Erythroblast (primary cell): ENCODE data around the gene FGD4.

Source experiments
- DNase-seq, 2 experiments: peaks; one replicate each; lab custom pipeline; 2025; lab: John Stamatoyannopoulos, UW
- GATA1 ChIP-seq: IDR thresholded peaks from 2 replicates; pipeline ENCODE4 v1.6.1; 2011; ENCODE audit warnings: low read depth, mild to moderate bottlenecking, control low read depth, low read length, moderate library complexity
- POLR2A ChIP-seq: IDR thresholded peaks from 2 replicates; pipeline ENCODE4 v1.6.1; 2011; ENCODE audit warnings: mild to moderate bottlenecking, low read length

The FGD4 gene

GRCh38 chr12:32662665-32663064 lies 263.3 kb downstream of the FGD4 start:
- DNase-seq = no peak
- TF ChIP-seq POLR2A (no peak), GATA1 (no peak)

- TF ChIP-seq POLR2A (no peak), GATA1 (no peak)
- DNase-seq = no peak
Measured at GRCh38 chr12:32666018-32666417, 266.7 kb downstream of the FGD4 start.

GRCh38 chr12:32669584-32669983 lies 270.2 kb downstream of the FGD4 start:
- DNase-seq = no peak
- no peak for TF ChIP-seq POLR2A
- no peak for TF ChIP-seq GATA1

- DNase-seq = peak; percentile 34 to 37
- TF ChIP-seq GATA1 (no peak), POLR2A (no peak)
Measured at GRCh38 chr12:32671930-32672780, 272.8 kb downstream of the FGD4 start.

GRCh38 chr12:32679091-32679919 lies 279.9 kb downstream of the FGD4 start, which contains the start of gene DNM1L:
TSS of gene DNM1L (plus strand) at chr12:32679301. CDS start at chr12:32679364, 63 bp downstream.
- DNase-seq = peak; percentile 94 to 96
- no peak for TF ChIP-seq GATA1
- peak; percentile 94 for TF ChIP-seq POLR2A

DNA sequence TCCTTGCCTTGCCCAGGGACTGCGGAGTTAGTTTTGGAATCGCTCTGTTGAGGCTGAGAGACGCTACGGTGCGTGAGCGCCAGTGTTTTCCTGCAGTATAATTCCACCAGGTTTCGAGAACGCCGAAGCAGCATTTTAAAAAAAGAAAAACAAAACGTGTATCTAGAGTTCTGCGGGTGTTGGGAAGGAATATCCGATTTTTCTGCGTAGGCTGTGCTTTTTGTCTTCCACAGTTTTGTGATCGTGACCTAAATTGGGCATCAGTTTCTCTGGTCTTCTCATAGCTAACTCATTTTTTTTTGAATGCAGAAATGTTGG lies 280.5 kb downstream of the FGD4 start:
- TF ChIP-seq GATA1 = no peak
- no peak for TF ChIP-seq POLR2A
- DNase-seq = no peak

DNA sequence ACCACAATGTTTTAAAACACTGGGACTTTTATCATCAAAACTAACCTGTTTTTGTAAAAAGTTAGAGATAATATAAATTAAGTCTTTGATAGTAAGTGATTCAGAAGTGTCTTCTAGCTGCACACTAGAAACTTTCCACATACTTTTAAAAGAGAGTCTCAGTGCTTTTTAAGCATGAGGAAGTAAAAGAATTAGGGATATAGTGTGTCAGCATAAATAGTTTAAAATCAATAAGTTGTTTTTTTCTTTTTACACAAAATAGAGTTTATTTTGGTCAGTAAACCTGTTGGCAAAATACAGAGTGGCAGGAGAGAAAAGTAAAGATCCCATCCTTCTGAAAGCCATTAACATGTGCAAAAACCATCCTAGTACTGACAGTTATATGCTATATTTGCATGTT lies 281.4 kb downstream of the FGD4 start:
- no peak for TF ChIP-seq POLR2A
- no peak for TF ChIP-seq GATA1
- DNase-seq = peak in 1 of 2 experiments; percentile 18

DNA sequence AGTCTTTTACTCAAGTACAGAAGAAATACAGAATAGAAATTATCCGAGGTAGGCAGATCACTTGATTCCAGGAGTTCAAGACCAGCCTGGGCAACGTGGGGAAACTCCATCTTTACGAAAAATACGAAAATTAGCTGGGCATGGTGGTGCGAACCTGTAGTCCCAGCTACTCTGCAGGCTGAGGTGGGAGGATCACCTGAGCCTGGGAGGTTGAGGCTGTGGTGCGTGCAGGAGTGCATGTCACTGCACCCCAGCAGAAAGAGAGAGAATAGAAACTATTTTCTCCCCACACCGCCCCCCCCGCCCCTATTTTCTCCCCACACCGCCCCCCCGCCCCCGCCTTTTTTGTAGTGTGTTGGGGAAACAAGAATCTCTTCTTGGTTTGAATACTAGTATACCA lies 281.9 kb downstream of the FGD4 start:
- no peak for DNase-seq

DNA sequence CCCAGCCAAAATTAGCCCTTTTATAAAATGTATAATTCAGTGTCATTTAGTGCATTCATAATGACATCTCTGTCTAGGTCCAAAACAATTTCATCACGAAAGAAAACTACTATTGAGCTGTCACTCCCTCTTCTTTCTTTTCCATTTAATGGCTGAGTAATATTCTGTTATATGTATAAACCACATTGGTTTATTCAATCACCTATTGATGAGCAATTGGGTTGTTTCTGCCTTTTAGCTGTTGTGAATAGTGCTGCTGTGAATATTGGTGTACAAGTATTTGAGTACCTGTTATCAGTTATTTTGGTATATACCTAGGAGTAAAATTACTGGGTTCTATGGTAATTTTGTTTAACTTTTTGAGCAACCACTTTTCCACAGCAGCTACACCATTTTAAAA lies 287.0 kb downstream of the FGD4 start:
- TF ChIP-seq GATA1 (no peak), POLR2A (no peak)
- no peak for DNase-seq

More for the DNA sequence above, 281.9 kb downstream of the FGD4 start:
- TF ChIP-seq GATA1 = no peak
- TF ChIP-seq POLR2A = no peak

GRCh38 chr12:32688786-32689185 lies 289.4 kb downstream of the FGD4 start:
- no peak for TF ChIP-seq GATA1
- no peak for TF ChIP-seq POLR2A
- no peak for DNase-seq

- no peak for DNase-seq
- no peak for TF ChIP-seq POLR2A
Measured at GRCh38 chr12:32690927-32691326, 291.6 kb downstream of the FGD4 start.

GRCh38 chr12:32692358-32692757 lies 293.0 kb downstream of the FGD4 start:
- TF ChIP-seq GATA1 (no peak), POLR2A (no peak)
- DNase-seq = no peak

DNA sequence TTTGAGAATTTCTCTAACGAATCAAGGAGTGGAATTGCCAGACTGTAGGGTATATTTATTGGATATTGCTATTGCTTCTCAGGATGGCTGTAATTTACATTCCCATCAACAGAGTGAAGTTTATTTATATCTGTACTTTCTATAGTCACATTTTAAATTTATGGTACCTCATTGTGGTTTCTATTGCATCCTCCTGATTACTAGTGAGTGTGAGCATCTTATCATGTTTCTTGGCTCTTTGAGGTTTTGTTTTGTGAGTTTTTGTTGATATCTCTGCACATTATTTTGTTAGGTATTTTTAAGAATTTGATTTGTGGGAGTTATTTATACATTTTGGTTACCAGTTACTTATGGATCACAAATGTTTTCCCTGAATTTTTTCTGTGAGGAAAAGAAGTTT lies 293.7 kb downstream of the FGD4 start:
- no peak for DNase-seq
- no peak for TF ChIP-seq GATA1
- TF ChIP-seq POLR2A = no peak
